ENCODE measurements around the gene C9orf78. TPM values are rescaled to one million over a fixed set of nuclear protein-coding genes. Genes with fewer than 3 reads are reported as not detected.

Gene C9orf78
- total and polyA plus RNA-seq, 9 of the 15 experiments (the other 6 are each of a cell fraction or from before 2014, with no cell fraction given), result 94.6 to 266 (median 202) TPM

- Histone ChIP-seq H3K9ac (ENCODE audit: insufficient read depth in 1 of 2, low read depth in 2 of 2, low read length in 2 of 2) (no peak overlapping the region), H3K4me1 (replicated peaks in 1 of 2; ENCODE audit: control insufficient read depth in 2 of 2, insufficient read depth in 2 of 2, low read length in 2 of 2) (peaks cover 11 to 13% of the 10 kb centered on the region in 2 experiments; a peak in 4 of 5 replicates), H3K79me2 (ENCODE audit: control insufficient read depth, insufficient read depth, low read length) (peaks cover 20% of the 10 kb centered on the region), H2AFZ (ENCODE audit: low read depth, low read length) (no peak overlapping the region), H3K9me1 (ENCODE audit: control insufficient read depth, insufficient read depth, low read length) (no peaks in the 10 kb centered on the region), H3K4me2 (ENCODE audit: insufficient read depth, low read length) (no peak overlapping the region), H3K9me3 (replicated peaks; ENCODE audit: control insufficient read depth, insufficient read depth, low read depth, low read length) (no peaks in the 10 kb centered on the region), H3K4me3 (no peak overlapping the region), H3K36me3 (ENCODE audit: control insufficient read depth, insufficient read depth, low read length) (peaks cover 64% of the 10 kb centered on the region), H3K27ac (ENCODE audit: extremely low read depth, low read depth, low read length) (no peak overlapping the region), H3K27me3 (ENCODE audit: control insufficient read depth in 2 of 2, insufficient read depth in 2 of 2, low read length in 2 of 2) (no peaks in the 10 kb centered on the region), H4K20me1 (replicated peaks; ENCODE audit: control insufficient read depth, insufficient read depth, low read length) (no peaks in the 10 kb centered on the region)
- no TSS peak for BruUV-seq (replicated peaks)
- ATAC-seq, result no peak
- DNase-seq (ENCODE audit: extremely low read depth in 1 of 4, low spot score in 3 of 4), result peak in 1 of 4 experiments; percentile 30
- in situ Hi-C loops (cut with MboI) (no loop called here), intact Hi-C loops (cut with micrococcal nuclease) (no loop called here)
- no peak for FAIRE-seq
- 46% methylated on average over 1 of the region's 1 CpG for WGBS (ENCODE audit: insufficient coverage, low coverage, missing lambda C conversion rate)
- ChIA-PET POLR2A (interaction anchor here (0.7 to 1.4 kb wide), 6 partner anchors 8 to 199 kb away, joined by 3 to 7 read pairs (median 4); partner anchors contain the start of genes C9orf78 and USP20), CTCF (ENCODE audit: low intra/inter-chr PET ratio) (no interaction called here)
- TF ChIP-seq CBFB (CRISPR knock-in tag; IDR thresholded peaks at IDR 0.05) (0 out of 2 replicates have a peak, but pooled peaks have one; percentile 65), ZBTB7A (IDR thresholded peaks at IDR 0.05; ENCODE audit: borderline replicate concordance, control insufficient read depth, low read depth, low read length) (no peak), PHTF2 (CRISPR knock-in tag; IDR thresholded peaks at IDR 0.05) (no peak), PCBP1 (IDR thresholded peaks at IDR 0.05; ENCODE audit: low read depth, low read length, poor library complexity, severe bottlenecking) (no peak), ZZZ3 (IDR thresholded peaks at IDR 0.05) (no peak), ARNT (IDR thresholded peaks at IDR 0.05) (no peak), CBX1 (IDR thresholded peaks at IDR 0.05; ENCODE audit: low read depth) (0 out of 2 replicates have a peak, but pooled peaks have one; percentile 52), ZNF146 (CRISPR knock-in tag; IDR thresholded peaks at IDR 0.05; ENCODE audit: unreplicated experiment) (no peak), GTF2E2 (tag; IDR thresholded peaks at IDR 0.05) (no peak), GABPA (tag; conservative IDR thresholded peaks at IDR 0.05; ENCODE audit: low read depth) (no peak), RFX1 (IDR thresholded peaks at IDR 0.05) (no peak), FOXA3 (CRISPR knock-in tag; conservative IDR thresholded peaks at IDR 0.05 in 1 of 2, IDR thresholded peaks at IDR 0.05 in 1 of 2) (no peak), HDAC2 (IDR thresholded peaks at IDR 0.05) (peak; percentile 93), GTF2B (IDR thresholded peaks at IDR 0.05; ENCODE audit: extremely low read depth, insufficient read length) (no peak), FOXP4 (CRISPR knock-in tag; IDR thresholded peaks at IDR 0.05; ENCODE audit: borderline replicate concordance) (0 out of 2 replicates have a peak, but pooled peaks have one; percentile 19), CC2D1A (IDR thresholded peaks at IDR 0.05) (no peak), ZNF699 (CRISPR knock-in tag; IDR thresholded peaks at IDR 0.05; ENCODE audit: insufficient replicate concordance) (no peak), ETV5 (CRISPR knock-in tag; IDR thresholded peaks at IDR 0.05; ENCODE audit: low read depth) (no peak), PHB (CRISPR knock-in tag; IDR thresholded peaks at IDR 0.05) (no peak), TGIF2 (CRISPR knock-in tag; IDR thresholded peaks at IDR 0.05) (no peak), ZNF707 (CRISPR knock-in tag; conservative IDR thresholded peaks at IDR 0.05) (no peak)
Measured at GRCh38 chr9:129826759-129827158, 8.3 kb downstream of the C9orf78 start.
